IPS-NIHi11 (cell line): ENCODE data around the gene ZDHHC17.

ENCODE experiments used
- DNase-seq: peaks from one replicate; pipeline ENCODE4 v3.0.0; 2012; ENCODE audit warnings: mixed read lengths, low spot score

The ZDHHC17 gene

DNA sequence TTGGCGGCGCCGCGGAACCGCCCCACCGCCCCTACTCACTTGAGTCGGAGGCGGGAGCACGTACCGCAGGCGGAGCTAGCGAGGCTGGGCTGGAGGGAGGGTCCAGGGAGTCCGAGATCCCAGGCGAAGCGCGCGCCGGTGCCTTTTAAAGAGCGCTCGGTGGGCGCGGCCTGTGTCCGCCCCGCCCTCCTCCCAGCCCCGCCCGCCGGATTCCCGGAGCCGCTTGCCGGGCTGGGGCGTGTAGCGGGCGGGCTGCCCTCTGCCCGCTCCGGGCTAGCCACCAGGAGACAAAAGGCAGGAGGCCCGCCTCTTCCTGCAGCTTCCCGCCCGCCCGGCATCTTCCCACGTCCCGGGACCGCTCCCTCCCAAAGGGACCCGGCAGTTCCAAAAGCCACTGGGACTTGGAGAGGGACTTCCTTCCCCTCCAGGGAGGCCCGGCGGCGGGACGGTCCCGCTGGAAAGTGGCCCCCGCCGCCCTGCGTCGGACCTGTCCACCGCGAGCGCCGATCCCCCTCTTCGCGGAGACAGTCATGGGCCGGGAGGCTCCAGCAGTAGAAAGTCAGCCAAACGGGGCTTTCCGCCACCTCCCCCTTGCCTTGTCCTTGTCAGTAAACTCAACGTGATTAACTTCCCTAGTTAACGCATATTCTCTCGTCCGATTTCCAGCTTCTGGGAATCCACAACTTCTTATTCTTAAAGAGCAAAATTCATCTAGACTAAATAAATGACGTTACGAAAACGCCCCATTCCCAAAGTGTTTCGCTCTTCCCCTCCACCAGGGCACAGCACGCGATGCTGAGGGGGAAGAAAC is 115.2 kb downstream of the ZDHHC17 start, which contains the start of gene CSRP2:
CSRP2 (minus strand) TSS at position 121 of the 811 bp plus-strand sequence. CDS start 12,759 bp downstream, outside the sequence.
- DNase-seq, result peak; percentile 96

DNA sequence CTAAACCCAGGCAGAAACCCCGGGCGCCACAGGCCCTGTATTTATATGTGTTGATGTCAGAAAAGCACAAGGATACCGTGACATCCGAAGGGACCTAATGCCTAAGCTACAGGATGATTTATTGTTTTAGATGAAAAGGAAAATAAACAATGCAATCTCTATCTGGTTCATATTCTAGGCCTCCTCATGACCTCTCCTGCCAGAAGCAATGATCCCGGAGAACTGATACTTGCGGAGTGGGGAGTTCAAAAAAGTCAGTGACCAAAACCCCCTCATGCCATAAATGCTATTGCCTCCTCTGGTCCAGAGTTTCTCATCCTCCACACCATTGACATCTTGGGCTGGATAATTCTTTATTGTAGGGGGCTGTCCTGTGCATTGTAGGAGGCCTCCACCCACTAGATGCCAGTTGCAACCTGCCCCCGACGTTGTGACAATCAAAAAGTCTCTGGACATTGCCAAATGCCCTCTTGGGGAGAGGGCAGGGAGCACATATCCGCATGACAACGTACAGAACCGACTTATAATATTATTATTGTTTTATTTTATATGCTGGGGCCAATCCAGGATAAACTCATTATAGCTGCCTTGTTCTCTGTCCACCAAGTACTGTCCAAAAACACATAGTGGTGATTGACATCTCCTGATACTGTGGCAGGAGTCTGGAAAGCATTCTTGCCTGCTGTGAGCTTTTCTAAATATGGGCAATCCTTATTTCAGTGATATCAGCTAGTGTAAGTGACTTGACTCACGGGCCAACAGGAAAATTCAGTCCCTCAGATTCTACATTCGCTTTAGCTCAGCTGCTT is 116.0 kb downstream of the ZDHHC17 start:
- DNase-seq, result no peak

DNA sequence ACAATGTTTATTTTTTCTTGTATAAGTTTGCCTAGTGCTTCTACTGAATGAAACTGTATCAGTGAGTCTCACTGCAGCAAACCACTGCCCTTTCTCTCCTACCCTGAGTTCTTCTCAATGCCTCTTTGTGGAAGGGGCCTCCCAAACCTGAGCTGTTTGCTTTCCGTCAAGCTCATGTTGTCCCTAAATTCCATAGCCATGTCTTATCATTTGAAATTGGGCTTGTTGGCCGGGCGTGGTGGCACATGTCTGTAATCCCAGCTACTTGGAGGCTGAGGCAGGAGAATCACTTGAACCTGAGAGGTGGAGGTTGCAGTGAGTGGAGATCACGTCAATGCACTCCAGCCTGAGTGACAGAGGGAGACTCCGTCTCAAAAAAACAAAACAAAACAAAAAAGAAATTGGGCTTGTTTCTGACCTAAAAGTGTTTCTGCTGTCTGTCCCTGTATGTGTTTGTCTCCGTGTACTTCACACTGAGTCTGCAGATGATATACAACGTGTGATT is 116.7 kb downstream of the ZDHHC17 start:
- DNase-seq, result no peak

DNA sequence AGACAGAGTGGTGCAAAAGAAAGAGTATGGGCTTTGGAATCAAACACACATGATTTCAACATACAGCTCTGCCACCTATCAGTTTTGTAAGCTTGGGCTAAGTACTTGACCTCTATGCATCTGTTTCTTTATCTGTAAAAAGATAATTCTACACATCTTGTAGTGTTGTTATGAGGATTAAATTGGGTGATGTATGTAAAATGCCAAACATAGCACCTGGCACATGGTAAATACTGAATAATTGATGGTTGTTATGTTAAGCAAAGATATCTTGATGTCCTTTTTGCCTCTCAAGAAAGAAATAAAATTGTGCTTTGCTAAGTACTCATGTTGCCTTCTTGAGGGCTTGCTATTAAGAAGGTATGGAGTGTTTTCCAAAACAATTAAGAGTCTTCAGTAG is 117.2 kb downstream of the ZDHHC17 start:
- no peak for DNase-seq

DNA sequence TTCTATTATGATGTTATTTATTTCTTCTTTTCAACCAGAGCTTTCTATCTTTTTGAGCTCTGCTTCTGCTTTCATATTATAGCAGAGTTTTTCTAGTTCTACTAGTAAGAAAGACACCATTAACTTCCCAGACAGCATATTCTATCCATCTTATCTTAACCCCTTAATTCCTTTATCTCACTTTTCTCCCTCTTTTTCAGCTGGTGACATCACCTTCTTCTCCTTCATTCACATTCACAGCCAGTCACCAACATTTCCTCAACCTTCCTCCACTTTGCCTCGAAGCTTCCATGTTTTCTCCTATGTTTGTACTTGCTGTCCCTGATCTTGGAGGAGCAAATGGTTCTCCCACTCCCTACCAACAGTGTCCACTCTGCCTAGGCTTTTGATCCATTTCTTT is 118.5 kb downstream of the ZDHHC17 start:
- no peak for DNase-seq

DNA sequence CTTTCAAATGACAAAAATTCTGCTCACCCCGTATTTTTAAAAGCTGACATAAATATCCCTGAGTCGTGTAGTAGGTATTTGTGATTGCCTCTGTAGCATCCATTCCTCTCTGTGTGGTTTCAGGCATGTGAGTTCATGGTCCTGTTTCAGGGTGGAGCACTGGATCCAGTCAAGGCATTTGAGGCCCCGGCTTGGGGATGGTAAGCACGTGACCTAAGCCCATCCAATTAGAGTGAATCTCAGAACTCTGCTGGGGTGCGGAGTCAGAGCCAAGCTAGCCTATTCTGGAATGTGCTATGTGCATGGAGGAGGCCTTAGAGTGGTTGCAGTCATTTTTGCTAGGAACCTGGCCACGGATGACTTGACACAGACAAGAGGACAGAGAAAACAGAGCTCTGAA is 119.2 kb downstream of the ZDHHC17 start:
- peak; percentile 18 for DNase-seq

DNA sequence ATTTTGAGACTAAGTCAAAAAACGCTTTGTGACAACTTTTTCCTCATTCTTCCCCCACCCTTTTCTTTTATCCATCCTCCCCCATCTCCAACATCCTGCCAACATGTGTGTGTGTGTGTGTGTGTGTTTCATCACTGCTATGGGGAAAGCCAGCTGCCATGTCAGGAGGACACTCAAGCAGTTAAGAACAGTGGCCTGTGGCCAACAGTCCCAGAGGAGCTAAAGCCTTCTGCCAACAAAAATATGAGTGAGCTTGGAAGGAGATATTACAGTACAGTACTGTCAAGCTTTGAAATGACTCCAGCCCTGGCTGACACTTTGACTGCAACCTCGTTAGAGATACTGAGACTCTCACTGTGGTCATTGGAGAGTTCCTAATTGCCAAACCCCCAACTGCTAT is 119.9 kb downstream of the ZDHHC17 start:
- no peak for DNase-seq

DNA sequence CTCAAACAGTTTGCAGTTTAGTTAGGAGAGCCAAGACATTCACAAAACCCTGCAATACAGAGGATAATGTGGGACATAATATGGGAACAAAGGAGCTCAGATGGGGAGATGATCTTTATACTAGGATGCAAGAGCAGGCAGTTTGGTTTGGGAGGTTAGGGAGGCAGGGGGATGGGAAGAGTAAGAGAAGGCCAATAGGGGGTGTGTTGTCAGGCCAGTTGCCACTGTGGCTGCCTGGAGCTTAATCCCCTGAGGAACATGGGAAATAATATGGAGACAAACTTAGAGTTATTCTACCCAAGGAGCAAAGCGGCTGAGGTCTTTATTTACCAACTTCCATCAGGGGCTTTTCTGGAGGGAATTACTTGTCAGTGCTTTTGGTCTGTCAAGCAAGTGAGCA is 124.9 kb downstream of the ZDHHC17 start:
- no peak for DNase-seq

DNA sequence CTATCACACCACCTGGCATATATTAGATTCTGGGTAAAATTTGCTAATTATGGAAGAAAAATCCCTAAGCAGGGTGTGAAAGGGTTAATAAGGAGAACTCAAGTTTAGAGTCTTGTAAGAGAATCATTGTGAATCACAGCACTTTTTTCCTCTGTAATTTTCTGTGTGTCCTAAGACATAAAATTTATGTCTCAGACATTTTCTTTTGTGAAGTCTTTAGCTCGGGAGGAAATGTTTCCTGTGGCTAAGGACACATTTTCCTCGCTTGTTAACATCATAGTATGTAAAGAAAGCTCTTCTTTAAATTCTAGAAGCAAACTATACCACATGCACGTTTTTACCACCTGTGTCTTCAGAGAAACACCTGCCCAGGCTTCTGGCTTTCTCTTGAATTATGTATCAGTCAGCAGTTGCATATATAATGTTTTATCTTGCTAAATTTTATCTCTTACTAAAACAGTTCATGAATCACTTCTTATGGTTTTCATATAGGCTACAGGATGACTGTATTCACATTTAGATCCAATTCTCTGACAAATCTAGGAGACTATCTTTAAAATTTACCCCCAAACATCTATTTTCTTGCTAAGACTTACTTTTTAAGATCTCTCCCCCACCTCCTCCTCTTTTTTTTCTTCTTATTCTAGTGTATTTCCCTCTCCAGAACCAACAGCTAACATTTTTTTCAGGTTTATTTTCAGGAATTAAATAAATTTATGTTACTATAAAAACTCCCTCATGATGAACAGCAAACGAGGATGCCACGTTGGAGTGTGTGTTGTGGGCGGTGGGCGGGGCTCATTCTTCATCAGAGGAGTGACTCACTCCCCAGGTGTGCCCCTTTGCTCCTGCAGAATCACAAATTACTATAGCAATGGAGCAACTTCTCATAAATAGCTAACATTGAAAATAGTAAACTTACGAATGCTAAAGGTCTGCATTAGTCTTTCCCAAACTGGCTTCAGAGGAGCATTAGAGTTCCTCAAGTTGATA is 126.5 kb downstream of the ZDHHC17 start:
- DNase-seq, result no peak

DNA sequence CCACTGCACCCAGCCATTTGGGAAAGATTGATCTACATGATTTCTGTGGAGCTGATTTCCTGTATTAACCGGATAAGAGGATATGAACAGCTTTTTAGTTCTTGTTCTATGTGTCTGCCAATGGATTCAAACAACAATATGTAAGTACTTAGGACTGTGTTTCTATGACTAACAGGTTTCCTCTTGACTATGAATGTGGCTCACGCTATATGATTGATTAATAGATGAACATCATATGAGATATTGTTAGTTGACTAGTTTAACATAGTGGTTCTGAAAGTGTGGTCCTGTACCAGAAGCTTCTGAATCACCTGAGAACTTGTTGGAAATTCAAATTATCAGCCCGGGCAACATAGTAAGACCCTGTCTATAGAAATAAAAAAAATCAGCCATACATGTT is 127.7 kb downstream of the ZDHHC17 start:
- no peak for DNase-seq

DNA sequence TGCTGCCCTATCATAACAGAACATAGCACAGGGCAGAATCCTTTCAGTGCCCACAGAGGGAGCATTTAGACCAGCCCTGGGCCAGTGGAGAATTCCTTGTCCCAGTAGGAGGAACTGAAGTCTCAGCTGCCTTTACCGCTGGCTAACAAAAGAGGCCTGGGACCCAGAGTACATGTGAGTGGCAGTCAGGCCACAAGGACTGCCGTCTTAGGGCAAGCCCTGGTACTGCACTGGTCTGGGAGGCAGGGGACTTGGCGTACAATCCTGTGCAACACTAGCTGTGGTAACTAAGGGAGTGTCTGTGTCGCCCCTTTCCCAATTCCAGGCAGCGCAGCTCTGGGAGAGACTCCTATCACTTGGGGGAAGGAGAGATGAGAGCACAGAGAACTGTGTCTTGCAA is 131.9 kb downstream of the ZDHHC17 start:
- no peak for DNase-seq

DNA sequence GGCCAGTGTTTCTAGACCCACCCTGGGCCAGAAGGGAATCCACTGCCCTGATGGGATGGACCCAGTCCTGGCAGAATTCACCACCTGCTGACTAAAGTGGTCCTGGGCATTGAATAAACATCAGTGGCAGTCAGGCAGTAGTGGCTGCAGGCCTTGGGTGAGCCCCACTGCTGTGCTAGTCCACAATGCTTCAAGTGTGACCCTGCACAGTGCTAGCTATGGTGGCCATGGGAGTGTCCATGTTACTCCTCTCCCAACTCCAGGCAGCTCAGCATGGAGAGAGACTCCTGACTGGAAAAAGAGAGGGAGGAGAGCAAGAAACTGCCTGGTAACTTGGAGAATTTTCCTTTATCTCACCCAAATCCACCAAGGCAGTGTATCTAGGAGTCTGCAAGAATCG is 132.4 kb downstream of the ZDHHC17 start:
- DNase-seq, result no peak

DNA sequence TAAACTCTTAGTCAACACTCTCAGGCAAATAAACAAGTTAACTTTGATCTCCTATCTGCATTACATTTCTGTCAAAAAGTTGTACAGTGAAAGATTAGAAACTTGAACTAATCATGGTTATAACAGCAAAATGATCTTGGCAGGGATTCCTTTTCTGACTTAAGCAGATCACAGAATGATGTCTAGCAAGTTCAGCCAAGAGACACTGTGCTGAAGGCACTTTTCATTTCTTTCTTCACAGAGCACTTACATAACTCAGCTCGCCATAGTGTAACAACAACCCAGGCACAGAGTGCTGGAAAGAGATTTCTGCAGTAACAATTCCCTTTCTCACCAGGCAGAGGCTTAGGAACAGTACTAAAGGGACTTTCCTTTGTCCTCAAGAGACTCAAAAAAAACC is 134.5 kb downstream of the ZDHHC17 start:
- DNase-seq, result no peak

DNA sequence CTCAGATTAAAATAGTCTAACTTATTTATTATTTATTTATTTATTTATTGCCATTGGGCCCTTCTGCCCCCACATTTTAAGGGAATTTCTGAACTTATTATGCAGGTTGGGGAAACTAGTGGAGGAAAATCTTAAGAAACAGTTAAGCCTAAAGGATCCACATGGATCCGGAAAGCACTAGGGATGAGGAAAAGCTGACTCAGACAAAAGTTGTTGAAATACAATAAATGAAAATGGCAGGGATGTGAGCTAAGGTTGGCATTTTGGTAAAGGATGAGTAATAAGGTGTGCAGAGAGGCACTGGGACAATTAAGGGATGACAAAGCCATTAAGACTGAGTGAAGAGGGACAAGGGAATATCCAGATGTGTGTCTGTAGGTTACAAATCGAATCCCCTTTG is 135.6 kb downstream of the ZDHHC17 start:
- DNase-seq, result no peak

DNA sequence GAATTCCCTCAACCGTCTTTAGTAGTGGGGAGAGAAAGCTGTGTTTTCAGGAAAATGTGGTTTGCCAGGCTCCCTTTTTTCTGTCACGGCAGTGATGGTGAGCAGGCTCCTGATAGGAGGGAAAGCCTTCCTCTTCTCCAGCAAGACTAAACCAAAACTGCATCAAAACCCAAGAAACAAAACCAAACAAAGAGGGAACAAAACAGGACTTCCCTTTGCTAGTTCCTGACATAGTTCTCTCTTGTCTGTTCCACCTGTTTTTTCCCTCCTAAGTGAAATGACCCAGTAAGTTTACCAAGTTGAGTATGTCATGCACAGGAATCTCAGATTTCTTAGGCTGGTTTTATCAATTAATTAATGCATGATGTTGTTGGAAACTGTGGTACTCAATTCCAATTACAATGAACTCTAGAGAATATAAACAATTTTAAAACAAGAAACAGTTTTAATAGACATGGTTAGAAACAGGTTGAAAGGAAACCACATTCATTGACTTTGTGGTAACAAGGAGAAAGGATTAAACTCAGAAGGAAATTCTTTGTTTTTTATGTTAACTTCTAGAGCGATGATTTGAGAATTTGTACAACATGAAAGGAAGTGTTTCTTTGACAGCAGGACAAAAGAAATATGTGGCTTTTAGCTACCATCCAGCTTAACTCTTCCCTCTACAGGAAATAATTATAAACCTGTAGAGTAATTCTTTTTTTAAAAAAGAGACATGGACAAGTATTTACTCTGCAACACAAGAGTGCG is 137.9 kb downstream of the ZDHHC17 start:
- no peak for DNase-seq
